IMR-90 (cell line): ENCODE data around the gene DCC.

Experiments
- CEBPB ChIP-seq: IDR thresholded peaks from 2 replicates; pipeline ENCODE4 v1.6.1; 2012; ENCODE audit warnings: low read depth, low read length, improper control_type of control experiment
- POLR2A ChIP-seq: IDR thresholded peaks from 2 replicates; pipeline ENCODE4 v1.6.1; 2012; ENCODE audit warnings: mild to moderate bottlenecking, low read depth, low read length

GRCh38 chr18:52451851-52452250 is 111.9 kb downstream of the DCC start:
- TF ChIP-seq CEBPB: no peak
- no peak for TF ChIP-seq POLR2A
